GM18508 (cell line): ENCODE measurements around the gene S100PBP.

ENCODE experiments used
- ATAC-seq: cut with Tn5 transposase; IDR thresholded peaks from one replicate; pipeline ENCODE4 v1.9.1; 2021; ENCODE audit warnings: moderate number of reproducible peaks; ENCODE audit not compliant: insufficient read depth, unreplicated experiment

Gene S100PBP

GRCh38 chr1:32818804-32819541 lies 1.5 kb downstream of the S100PBP start:
- no peak for ATAC-seq

GRCh38 chr1:32825181-32825580 lies 7.7 kb downstream of the S100PBP start:
- ATAC-seq, result no peak

GRCh38 chr1:32828341-32828740 lies 10.9 kb downstream of the S100PBP start:
- no peak for ATAC-seq

- ATAC-seq, result no peak
Measured at GRCh38 chr1:32830092-32830852, 12.8 kb downstream of the S100PBP start.

GRCh38 chr1:32831878-32832277 lies 14.4 kb downstream of the S100PBP start:
- no peak for ATAC-seq

GRCh38 chr1:32848354-32849063 lies 31.1 kb downstream of the S100PBP start:
- no peak for ATAC-seq

GRCh38 chr1:32855861-32856617 lies 38.6 kb downstream of the S100PBP start:
- ATAC-seq, result no peak

- ATAC-seq, result no peak
Measured at GRCh38 chr1:32858136-32858535, 40.7 kb downstream of the S100PBP start.

GRCh38 chr1:32858791-32859190 lies 41.3 kb downstream of the S100PBP start:
- ATAC-seq, result no peak

GRCh38 chr1:32859915-32860314 lies 42.5 kb downstream of the S100PBP start:
- no peak for ATAC-seq

- no peak for ATAC-seq
Measured at GRCh38 chr1:32860566-32860965, 43.1 kb downstream of the S100PBP start.

GRCh38 chr1:32861904-32862695 lies 44.6 kb downstream of the S100PBP start:
- ATAC-seq, result no peak

GRCh38 chr1:32863218-32863880 lies 45.9 kb downstream of the S100PBP start:
- ATAC-seq, result no peak

- no peak for ATAC-seq
Measured at GRCh38 chr1:32863881-32864245, 46.4 kb downstream of the S100PBP start.

- no peak for ATAC-seq
Measured at GRCh38 chr1:32864375-32865019, 47.0 kb downstream of the S100PBP start.

- no peak for ATAC-seq
Measured at GRCh38 chr1:32865639-32866405, 48.4 kb downstream of the S100PBP start.

GRCh38 chr1:32867151-32867550 lies 49.7 kb downstream of the S100PBP start:
- ATAC-seq, result no peak

- no peak for ATAC-seq
Measured at GRCh38 chr1:32867671-32868070, 50.2 kb downstream of the S100PBP start.
